H1 (cell line): ENCODE data around the gene ETFBKMT. TPM values are rescaled to one million over a fixed set of nuclear protein-coding genes. Genes with fewer than 3 reads are reported as not detected.

Experiments used
- PHF8 ChIP-seq: fragments of 200-600 bp; sonication (generic); conservative IDR thresholded peaks from 2 replicates; pipeline ENCODE4 v1.7.1; 2012; ENCODE audit warnings: low read depth, mild to moderate bottlenecking, inconsistent platforms, low read length, moderate library complexity
- TAF7 ChIP-seq: optimal IDR thresholded peaks from 2 replicates; pipeline ENCODE3; 2011; ENCODE audit warnings: low read depth, mild to moderate bottlenecking, inconsistent platforms, low read length, moderate library complexity, borderline replicate concordance
- polyA plus RNA-seq, 7 experiments: library from polyadenylated mRNA; depleted of rRNA in 3 of 7; stranded (reverse) in 5 of 7; unstranded in 2 of 7; fragments of >200 nt in 5 of 7; fragments of 200-250 nt in 2 of 7; gene quantifications; 1 replicate in 5 of 7; 2 replicates in 1 of 7; 4 replicates in 1 of 7; pipeline versions ENCODE4 v1.2.1 to v1.2.3, GENCODE V29; 2011 to 2013; ENCODE audit warnings: missing spikeins in 2 of 7, mixed read lengths in 2 of 7
- total RNA-seq: library from RNA; stranded (reverse); fragmentation: NEBNext Ultra II Directional; extraction: Animal tissue kit (Norgen Biotek cat#: 25700); gene quantifications from 2 replicates; pipeline ENCODE4 v1.2.1, GENCODE V29; 2021

ETFBKMT gene
- total and polyA plus RNA-seq, 2 of the 8 experiments (the other 6 are each of a cell fraction or from before 2014, with no cell fraction given): 0.59 to 1.7 TPM

DNA sequence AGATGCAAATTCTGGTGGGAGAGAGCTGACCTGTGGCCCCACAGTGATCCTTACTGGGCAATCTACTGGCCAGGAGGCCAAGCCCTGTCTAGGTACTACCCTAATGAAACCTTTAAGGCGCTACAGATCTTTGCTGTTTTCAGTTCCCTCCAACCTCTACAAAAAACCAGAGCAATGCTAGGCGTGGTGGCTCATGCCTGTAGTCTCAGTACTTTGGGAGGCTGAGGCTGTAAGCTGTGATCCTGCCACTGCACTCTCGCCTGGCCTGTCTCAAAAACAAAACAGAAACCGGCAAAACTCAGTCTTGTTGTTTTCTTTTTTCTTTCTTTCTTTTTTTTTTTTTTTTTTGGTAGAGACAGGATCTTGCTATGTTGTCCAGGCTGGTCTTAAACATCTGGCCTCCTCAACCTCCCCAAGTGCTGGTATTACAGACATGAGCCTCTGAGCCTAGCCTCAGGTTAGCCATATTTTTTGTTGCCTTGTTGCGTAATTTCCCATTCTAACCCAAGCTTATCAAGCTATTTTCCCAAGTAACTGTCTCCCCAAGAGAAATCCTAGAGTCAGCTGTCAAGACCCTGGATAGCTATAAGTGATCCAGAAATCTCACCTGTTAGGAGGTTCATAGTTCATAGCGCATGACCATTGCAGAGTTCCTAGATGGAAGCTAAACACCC lies 2.8 kb downstream of the ETFBKMT start (continued):
- TF ChIP-seq PHF8: no peak
- no peak for TF ChIP-seq TAF7
- TF ChIP-seq, all 59 proteins: peak for 0
